HFF-Myc (cell line): ENCODE data around the gene GPLD1.

Experiments
- DNase-seq: peaks from one replicate; pipeline ENCODE4 v3.0.0-alpha.2; 2011; ENCODE audit warnings: low read depth; ENCODE audit errors: extremely low read depth
- H3K4me3 ChIP-seq: replicated peaks from 2 replicates; pipeline ENCODE4 v1.5.1; 2011; ENCODE audit warnings: low read depth, mild to moderate bottlenecking, control low read depth, low read length
- TF ChIP-seq, protein P1 (sequence below): IDR thresholded peaks from 2 replicates; pipeline ENCODE4 v1.5.1; 2012; ENCODE audit warnings: mild to moderate bottlenecking, low read depth, low read length, control low read depth; ENCODE audit errors: missing control alignments

GPLD1 gene

DNA sequence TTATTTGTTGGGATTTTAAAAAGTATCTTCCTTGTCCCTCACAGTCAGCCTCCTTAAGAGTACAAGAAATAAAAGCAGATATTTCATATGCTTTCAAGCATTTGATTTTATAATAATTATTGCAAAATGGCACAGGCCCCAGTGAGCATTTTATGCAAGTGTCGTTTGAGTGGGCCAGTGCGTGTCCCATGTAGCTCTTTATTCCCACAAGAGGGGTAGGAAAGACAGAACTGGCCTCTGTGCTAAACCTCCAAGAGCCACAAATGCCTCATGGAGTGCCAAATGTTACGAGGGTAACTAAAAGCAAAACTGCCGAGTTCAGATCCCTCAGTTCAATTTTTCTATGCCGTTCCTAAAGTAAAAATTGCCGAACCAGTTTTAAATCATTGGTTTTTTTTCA lies 12.7 kb downstream of the GPLD1 start:
- no peak overlapping the region for H3K4me3 ChIP-seq
- TF ChIP-seq, protein P1, sequence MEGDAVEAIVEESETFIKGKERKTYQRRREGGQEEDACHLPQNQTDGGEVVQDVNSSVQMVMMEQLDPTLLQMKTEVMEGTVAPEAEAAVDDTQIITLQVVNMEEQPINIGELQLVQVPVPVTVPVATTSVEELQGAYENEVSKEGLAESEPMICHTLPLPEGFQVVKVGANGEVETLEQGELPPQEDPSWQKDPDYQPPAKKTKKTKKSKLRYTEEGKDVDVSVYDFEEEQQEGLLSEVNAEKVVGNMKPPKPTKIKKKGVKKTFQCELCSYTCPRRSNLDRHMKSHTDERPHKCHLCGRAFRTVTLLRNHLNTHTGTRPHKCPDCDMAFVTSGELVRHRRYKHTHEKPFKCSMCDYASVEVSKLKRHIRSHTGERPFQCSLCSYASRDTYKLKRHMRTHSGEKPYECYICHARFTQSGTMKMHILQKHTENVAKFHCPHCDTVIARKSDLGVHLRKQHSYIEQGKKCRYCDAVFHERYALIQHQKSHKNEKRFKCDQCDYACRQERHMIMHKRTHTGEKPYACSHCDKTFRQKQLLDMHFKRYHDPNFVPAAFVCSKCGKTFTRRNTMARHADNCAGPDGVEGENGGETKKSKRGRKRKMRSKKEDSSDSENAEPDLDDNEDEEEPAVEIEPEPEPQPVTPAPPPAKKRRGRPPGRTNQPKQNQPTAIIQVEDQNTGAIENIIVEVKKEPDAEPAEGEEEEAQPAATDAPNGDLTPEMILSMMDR: no peak
- DNase-seq: no peak

DNA sequence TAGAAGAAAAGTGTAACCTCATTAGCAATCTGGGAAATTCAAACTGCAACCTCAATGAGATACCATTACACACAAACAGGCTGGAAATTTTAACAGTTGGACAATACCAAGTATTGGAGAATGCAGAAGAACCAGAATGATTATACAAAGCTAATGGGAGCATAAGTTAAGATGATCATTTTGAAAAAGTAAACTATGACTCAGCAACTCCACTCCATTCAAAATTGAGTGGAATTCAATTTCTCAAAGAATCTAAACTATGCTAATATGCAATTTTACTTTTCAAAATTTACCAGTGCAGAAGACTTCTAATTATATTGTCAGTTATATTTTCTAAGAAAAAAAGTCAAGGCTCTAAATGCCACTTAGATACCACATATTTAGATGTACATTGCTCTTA lies 17.2 kb downstream of the GPLD1 start:
- H3K4me3 ChIP-seq: no peak overlapping the region
- no peak for DNase-seq
- TF ChIP-seq, protein P1: no peak

- TF ChIP-seq, protein P1: no peak
- no peak overlapping the region for H3K4me3 ChIP-seq
- DNase-seq: no peak
These were observed 19.6 kb downstream of the GPLD1 start for GRCh38 chr6:24469811-24470210.

DNA sequence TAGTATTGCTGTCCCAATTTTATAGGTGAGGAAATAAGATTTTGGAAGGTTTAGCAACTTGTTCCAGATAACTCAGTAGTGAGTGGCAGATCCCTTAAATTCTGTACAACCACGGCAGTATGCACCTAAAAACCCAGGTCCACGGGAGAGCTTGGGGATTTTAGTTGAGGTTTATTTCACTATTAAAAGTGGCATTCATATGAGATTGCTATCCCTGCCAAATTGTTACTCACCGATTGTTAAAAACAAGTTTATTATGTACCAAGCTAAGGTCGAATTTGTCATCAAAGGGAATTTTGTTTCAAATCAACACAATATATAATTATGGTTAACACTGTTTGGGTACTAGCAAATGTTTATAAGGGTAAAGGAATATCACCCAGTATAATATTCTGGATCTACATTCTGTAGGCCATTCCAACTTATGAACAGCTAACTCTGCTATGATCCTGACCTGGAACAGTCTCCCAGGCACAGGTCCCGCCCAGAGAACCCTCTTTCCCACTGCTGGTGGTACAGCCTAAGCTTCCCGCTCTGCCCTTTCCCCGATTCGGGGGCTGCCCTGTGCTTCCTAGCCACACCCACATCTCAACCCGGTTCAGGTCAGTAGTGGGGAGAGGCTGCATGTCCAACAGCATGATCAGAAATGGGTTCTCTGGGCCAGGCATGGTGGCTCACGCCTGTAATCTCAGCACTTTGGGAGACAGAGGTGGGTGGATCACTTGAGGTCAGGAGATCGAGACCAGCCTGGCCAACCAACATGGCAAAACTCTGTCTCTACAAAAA lies 24.9 kb downstream of the GPLD1 start:
- no peak overlapping the region for H3K4me3 ChIP-seq
- TF ChIP-seq, protein P1: no peak
- DNase-seq: no peak

DNA sequence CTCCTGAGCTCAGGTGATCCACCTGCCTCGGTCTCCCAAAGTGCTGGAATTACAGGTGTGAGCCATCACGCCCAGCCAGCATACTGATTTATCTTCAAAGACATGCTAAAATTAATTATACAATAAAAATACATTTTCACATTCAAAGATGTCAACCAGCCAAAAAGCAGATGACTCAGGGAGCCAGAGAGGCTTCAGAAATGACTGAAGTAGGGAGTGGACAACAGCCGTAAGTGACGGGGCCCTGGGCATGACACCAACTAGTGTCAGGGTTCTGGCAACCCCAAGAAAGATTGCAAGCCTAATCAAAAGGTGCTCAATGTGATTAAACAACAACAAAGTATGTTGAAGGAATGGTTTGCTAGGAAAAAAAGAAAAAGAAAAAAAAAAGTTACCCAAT lies 28.4 kb downstream of the GPLD1 start:
- DNase-seq: no peak
- TF ChIP-seq, protein P1: no peak
- H3K4me3 ChIP-seq: no peak overlapping the region

- DNase-seq: no peak
- H3K4me3 ChIP-seq: no peak overlapping the region
- TF ChIP-seq, protein P1: no peak
These were observed 30.4 kb downstream of the GPLD1 start for GRCh38 chr6:24458941-24459340.

- DNase-seq: no peak
- no peak overlapping the region for H3K4me3 ChIP-seq
- TF ChIP-seq, protein P1: no peak
These were observed 31.2 kb downstream of the GPLD1 start for GRCh38 chr6:24458134-24458533.
